ENCODE results near the gene THEMIS.

GRCh38 chr6:127732927-127733326 is 167.9 kb downstream of the THEMIS start:
- TF ChIP-seq CTCF (IDR thresholded peaks at IDR 0.05) (no peak), POLR2A (IDR thresholded peaks at IDR 0.05) (no peak)

Data from prostate gland (tissue), 2 donors.